ENCODE data around the gene PXDN.
"Not testable (repeated sequence)": the region's sequence is repeated elsewhere in the genome, so short reads cannot be mapped to it uniquely, and the experiment has no call there.

PXDN gene

DNA sequence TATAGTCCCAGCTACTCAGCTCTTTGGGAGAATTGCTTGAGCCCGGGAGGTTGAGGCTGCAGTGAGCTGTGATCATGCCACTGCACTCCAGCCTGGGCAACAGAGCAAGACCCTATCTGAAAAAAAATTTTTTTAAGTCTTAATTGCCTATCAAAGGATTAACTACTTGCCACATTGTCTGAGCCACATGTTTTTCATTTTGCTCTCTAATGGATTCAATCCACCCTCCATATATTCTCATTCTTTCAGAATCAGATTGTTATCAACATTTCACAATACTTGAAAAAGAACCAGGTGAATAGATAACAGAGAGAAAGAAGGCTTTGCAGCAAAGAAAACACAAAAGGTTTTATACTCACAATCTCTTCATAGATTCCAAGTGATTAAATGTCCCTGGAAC is 61.0 kb downstream of the PXDN start:
- no peak for DNase-seq (ENCODE audit: low spot score)

DNA sequence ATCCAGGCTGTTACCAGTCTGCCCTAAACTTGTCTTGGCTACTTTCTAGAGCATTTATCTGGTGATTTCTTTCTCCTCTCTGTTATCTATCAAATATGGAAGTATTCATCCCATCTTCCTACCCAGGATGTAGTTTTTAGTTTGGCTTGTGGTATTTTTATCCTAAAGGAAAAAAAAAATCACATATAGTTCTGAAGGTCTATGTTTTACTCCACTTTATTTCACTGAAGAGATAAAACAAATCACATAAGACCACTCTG is 62.2 kb downstream of the PXDN start:
- no peak for DNase-seq (ENCODE audit: low spot score)

DNA sequence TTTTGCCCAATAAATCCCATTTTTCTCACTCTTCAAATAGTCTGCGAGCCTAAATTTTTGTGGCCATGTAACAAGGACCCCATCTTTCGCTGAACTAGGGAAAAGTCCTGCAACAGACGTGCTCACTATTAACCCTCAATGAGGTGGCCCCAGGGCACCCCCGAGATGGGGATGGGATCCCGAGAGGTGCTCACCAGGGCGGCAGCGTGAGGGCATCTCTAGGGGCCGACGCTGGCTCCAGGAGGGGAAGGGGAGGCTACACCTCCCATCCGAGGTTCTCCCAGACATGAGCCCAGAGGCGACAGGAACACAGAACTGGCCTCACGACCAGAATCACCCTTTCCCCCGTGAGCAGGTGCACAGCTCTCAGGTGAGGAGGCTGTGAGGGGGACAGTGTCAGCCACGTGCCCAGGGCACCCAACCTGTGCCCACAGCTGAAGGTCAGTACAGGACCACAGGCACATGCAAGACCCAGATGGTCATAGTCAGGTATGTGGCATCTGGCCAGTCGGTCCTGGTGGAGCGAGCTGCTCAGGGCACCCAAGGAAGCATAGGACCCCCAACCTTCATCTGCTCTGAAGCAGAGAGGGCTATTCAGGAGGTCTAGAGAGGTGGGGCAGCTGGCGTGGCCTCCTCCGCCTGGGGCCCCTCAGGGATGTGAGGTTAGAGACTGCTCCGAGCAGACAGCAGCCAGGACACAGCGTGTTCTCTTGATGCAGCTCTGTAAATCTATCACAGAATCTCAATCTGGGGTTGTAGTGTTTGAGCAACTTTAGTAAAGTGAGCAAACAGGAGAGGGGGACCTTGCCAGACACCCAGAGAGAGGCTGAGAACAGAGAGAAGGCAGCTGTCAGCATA is 62.8 kb downstream of the PXDN start:
- DNase-seq (ENCODE audit: low spot score) = no peak

DNA sequence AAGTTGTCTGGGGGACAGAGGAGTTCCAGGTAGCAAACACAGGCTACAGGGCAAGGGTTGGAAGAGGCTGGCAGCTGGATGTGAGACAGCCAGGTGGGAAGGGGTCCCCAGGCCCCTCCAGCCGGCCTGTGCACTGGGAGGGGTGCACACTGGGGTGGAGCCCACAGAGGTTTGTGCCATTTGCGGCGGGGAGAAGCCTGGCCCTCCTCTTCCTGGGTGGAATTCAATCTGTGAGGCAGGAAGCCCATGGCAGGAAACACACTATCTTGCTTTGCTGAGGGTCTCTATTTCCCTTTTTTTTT is 63.3 kb downstream of the PXDN start:
- DNase-seq (ENCODE audit: low spot score) = no peak

DNA sequence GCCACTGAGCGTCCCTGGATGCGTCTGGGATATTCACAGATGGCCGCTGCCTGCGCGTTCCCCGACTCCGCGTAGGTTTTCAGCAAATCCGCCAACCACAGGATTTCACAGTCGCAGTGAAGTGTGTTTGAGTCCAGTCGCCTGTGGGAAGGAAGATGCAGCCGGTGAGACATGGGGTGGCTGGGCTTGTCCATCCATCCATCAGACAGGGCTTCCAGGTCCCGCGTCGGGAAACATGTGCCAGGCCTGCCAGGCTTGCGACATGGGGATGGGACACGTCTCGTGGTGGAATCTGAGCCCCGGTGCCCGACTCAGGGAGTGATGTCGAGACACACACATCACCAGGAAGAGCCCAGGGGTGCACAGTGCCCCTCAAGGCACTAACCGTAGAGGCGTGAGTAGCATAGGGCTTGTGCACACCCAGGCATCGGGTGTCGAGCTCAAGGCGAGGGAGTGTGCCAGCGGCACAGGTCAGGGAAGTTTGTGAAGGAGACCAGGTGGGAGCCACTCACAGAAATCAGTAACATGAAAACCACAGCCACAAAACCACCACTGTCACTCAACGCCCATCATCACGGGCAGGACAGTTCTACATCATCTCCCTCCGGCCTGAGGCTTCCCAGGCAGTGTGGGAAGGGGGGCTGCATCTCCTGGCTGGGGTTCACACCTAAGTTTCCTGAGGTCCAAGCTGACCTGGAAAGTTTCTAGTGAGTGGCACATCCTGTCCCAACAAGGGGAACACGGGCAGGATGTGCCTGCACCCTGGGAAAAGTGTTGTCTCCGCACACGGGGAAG is 63.9 kb downstream of the PXDN start:
- DNase-seq (ENCODE audit: low spot score) = no peak

DNA sequence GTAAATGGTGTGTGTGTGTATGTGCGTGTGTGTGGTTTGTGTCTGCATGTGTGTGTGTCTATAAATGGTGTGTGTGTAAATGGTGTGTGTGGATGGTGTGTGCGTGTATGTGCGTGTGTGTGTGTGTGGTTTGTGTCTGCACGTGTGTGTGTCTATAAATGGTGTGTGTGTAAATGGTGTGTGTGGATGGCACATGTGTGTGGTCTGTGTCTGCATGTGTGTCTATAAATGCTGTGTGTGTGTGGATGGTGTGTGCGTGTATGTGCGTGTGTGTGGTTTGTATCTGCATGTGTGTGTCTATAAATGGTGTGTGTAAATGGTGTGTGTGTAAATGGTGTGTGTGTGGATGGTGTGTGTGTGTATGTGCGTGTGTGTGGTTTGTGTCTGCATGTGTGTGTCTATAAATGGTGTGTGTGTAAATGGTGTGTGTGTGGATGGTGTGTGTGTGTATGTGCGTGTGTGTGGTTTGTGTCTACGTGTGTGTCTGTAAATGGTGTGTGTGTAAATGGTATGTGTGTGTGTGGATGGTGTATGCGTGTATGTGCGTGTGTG is 64.8 kb downstream of the PXDN start:
- not testable (repeated sequence) for DNase-seq (ENCODE audit: low spot score)

DNA sequence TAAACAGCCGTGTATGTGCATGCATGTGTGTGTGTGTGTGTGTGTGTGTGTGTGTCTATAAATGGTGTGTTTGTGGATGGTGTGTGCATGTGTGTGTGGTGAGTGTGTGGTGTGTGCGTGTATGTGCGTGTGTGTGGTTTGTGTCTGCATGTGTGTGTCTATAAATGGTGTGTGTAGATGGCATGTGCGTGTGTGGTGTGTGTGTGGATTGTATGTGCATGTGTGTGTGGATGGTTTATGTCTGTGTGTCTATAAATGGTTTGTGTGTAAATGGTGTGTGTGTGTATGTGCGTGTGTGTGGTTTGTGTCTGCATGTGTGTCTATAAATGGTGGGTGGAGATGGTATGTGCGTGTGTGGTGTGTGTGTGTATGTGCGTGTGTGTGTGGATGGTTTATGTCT is 65.2 kb downstream of the PXDN start:
- not testable (repeated sequence) for DNase-seq (ENCODE audit: low spot score)

DNA sequence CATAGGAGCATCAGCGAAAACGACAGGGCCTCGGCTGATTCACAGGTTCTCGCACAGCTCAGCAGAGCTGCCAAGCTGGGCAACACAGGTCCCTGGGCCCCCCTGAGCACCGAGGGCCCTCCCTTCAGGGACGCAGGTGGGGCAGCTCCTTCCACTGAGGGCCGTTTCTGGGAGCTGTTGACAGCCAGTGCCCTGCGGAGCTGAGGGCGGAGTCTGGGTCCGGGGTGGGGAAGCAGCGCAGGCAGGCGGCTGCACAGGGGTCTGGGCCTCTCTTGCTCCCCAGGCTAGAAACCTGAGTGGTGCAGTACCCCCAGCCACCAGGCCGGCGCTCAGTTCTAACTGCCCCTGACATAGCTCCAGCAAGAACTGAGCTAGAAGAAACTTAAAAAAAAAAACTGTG is 65.7 kb downstream of the PXDN start:
- no peak for DNase-seq (ENCODE audit: low spot score)

DNA sequence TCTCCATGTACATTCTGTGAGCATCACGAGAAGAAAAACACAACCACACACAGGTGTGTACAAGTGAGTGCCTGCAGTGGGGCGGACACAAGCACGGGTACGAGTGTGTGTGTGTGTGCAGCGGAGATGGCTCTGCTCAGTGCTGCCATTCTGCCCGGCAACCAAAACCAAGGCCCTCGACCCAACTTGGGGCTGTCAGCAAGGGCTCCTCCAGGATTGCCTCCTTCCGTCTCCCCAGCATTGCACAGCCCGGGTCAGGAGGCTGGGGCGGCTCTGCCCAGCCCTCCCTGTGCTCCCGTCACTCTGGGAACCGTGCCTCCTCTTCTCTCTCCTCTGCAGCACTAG is 66.5 kb downstream of the PXDN start:
- DNase-seq (ENCODE audit: low spot score) = no peak

DNA sequence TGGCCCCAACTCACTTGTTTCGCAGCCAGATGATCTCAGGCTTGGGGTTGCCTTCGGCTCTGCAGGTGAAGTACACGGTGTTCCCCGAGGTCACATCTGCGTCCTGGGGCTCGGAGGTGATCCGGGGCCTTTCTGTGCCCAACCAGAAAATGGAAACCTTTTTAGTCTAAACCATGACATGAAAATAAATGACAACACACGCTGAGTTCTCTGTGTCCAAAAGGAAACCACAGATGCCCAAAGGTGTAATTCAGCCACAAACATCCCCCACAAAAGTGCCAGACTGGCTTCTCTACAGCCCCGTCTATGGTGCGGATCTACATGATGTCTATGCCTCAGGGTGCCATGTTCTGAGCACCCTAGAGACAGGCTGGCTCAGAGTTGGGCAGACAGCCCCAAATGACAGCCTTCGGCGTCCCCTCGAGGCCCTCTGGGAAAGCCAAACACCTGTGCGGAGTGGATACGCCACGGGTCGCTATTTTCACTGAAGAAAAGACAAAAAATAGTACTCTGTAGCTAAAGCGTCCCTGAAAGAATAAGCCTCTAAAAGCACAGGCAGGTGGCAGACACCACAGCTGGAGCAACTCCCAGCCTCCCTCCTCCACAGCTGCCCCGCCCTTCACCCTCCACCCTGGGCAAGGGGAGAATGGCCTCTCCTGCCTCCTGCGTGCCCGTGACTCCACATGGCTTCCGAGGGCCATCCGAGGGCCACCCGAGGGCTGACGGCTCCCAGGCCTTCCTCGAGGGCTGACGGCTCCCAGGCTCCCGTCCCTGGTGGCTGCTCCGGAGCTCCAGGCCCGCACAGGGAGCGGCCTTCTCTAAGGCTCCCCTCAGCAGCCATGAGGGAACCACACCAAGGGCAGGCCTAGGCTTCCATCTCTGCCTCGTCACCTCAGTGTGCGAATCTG is 67.1 kb downstream of the PXDN start:
- DNase-seq (ENCODE audit: low spot score) = no peak

DNA sequence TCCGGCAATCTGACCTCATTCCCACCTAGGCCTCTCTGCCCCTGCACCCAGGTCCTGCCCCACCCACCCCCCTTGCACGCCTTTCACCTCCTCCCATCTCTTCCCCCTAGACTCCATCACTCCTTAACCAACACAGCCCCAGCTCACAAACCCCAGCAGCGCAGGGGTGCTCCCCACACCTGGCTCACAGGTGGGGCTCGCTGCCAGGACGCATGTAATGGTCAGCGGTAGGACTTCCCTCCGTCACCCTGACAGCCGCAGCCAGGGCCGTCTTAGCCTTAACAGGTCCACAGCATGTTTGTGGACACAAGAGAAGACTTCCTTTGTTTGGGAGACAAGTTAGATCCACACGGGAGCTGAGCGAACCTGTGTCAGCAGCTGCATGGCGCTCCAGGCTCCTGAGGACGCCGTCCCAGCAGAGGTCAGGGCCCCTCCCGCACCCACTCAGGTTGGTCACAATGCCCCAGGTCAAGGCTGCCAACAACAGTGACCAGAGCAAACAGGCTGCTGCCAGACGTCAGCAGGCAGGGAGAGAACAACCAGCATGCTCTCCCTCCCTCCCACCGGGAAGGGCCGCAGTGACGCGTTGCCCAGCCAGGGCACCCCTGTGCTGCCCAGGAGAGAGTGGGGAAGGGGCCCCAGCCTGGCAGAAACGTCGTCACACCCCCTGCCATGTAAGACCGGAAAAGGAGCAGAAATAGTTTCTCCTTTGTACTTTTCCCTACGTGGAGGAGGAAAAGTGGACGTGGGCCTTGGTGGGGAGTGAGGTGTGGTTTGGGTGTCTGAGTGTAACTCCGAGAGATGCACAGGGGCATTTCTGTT is 68.0 kb downstream of the PXDN start:
- no peak for DNase-seq (ENCODE audit: low spot score)

DNA sequence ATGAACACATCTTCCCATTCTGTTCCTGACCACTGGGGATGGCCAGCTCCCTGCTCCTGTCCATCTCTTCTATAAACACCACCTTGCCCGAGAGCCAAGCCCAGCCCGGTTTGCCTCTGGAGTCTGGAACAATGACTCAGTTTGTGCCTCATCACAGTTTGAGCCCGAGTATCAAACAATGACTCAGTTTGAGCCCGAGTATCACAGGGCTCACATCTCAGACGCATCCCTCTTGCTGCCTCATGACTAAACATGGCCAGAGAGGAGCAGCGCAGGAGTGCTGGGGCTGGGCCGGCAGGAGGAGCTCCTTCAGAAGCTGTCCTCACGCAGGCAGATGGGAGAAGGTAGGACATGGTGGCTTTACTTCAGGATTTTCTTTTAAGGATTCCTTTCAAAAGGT is 68.7 kb downstream of the PXDN start:
- DNase-seq (ENCODE audit: low spot score) = no peak

DNA sequence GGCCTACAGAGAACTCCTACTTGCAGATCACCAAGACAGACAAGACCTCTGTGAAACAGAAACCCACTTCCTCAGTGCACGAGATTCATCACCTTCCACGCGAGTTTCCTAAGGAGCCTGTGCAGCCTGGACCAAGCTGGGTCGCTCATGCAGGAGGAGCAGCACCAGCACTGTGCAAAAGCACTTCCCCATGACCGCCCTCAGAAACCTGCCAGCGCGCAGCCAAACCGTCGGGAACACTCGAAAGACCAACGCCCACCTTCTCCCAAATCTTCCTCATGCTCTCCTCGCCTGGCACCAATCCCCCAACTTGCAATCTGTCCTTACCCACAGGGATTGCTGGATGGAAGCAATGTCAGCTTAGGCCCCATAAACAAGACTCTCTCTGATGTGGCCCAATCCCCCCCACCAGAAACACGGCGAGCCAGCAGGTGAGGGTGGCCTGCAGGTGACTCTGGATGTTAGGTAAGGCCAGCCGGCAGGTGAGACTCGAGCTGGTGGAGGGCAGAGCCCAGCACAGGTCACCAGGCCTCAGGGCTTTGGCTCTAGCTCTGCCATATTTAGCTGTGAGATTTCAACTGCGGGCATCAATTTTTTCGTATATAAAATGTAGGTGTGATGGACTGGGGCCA is 69.4 kb downstream of the PXDN start:
- no peak for DNase-seq (ENCODE audit: low spot score)

DNA sequence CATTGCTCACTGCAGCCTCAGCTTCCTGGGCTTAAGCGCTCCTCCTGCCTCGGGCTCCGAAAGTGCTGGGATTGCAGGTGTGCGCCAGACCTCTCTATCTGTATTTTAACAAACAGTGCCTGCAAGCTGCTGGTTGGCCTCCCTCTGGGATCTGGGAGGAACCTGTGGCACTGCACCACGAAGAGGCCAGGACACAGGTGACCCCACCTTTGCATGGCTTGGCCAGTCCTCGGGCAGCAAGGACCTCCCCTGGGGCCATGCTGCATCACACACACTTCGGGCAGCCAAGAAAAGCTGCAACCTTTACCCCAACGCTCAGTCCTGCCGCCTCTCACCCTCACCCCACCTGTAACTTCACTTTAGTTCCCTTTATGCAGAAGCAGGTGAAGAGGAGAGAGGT is 70.0 kb downstream of the PXDN start:
- no peak for DNase-seq (ENCODE audit: low spot score)

DNA sequence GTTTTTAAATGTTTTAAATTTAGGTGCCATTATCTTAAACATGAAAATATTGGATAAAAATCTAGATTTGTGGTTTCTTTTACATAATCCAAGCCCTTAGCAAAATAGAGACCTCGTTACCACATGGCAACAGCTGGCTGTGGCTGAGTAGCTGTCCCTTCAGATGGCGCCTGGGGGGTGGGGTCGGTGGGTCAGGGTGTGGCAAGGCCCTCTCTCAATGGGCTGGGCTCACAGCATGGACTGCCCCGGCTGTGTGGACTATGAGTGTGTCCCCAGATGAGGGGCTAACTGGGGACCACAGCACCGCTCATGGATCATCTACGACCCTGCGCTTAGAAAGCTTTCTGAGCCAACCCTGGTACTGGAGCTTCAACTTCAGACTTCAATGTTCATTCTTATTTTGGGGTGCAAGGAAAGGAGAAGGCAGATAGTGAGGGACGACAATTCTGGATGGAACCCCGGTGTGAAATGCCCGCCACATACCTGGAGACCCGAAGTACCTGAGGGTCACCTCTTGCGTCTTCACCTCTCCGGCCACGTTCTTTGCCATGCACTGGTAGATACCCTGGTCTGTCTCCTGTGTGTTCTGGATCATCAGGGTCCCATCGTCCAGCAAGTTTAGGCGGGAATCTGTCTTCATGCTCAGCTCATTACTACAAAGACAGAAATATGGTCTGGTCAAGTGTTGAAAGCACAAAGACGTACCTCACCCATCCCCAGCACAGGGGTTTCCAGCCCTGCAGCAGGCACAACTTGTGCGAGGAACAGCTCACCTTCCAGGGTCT is 71.0 kb downstream of the PXDN start:
- DNase-seq (ENCODE audit: low spot score) = no peak

DNA sequence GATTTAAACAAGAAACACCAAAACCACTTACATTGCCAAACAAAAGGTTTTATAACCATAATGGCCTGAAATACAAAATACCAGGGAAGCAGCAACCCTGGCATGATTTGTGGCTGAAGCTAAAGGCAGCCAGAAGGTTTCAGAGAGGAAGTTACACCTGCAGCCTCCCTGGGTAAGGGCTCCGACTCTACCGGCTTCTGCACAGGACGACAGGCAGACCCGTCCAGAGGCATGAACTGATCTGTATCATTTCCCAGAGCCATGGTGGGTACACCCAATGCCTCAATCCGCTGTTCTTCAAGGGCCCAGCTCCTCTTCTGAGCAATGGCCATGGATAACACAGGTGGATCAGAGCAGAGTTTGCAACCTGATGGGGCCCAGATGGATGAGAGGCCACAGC is 71.6 kb downstream of the PXDN start:
- no peak for DNase-seq (ENCODE audit: low spot score)

DNA sequence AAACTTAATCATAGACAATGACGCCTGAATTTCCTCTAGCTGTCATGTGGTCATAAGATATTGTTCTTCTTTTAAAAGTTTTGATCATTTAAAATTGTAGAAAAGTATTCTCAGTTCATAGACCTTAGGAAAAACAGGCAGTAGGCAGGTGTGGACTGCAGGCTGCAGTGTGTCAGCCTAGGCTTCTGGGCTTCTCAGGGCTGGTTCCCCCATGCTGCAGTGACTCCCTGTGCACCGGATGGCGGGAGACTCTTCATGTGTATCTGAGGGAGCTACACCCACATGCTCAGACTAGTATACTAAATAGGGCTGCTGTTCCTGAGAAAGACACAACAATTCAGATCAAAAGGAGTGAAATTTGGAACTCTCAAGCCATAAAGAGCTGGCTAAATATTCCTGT is 72.4 kb downstream of the PXDN start:
- no peak for DNase-seq (ENCODE audit: low spot score)

DNA sequence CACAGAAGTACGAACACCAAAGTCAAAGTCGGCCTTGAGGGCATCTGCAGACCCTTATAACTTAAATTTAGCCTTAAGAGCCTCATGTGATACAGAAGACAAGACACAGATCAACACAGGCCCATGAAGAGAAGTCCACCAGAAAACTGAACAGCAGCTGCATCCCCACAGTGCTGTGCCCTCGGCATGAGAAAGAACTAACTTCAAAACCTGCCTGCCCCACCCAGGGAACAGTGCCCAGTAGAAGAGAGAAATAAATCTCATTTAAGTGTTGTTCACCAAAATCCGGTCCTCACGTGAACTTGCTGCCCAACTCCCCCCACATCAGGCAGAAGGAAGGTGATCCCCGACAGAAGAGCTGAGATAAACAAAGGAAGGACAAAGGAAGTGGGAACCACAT is 73.7 kb downstream of the PXDN start:
- no peak for DNase-seq (ENCODE audit: low spot score)

DNA sequence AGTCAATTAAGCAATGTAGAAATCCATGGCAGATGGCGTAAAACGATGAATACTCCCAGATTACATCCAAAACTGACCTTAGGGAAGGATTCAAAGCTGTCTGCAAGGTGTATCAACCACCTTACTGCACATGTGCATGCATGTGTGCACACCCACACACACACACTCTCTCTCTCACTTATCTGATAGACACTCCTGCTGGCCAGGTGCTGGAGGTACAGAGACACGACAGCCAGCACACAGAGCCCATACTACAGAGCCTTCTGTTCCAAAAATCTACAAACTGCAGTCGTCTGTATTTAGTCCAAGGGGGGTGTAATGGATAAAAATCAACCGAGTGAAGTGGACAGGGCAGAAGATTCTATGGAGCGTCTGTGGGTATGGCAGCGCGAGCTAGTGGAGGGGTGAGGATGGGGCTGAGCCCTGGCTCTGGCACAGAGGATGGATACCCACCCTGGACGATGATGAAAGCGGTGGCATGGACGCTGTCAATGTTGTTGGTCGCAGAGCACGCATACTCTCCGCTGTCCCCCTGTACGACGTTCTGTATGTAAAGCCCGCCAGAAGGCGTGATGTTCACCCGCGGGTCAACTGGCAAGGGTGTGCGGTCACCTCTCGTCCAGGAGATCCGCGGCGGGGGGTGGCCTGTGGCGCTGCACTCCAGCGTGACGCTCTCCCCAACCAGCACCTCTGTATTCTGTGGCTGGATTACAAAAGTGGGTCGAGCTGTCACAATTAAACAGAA is 78.4 kb downstream of the PXDN start:
- DNase-seq (ENCODE audit: low spot score) = no peak

DNA sequence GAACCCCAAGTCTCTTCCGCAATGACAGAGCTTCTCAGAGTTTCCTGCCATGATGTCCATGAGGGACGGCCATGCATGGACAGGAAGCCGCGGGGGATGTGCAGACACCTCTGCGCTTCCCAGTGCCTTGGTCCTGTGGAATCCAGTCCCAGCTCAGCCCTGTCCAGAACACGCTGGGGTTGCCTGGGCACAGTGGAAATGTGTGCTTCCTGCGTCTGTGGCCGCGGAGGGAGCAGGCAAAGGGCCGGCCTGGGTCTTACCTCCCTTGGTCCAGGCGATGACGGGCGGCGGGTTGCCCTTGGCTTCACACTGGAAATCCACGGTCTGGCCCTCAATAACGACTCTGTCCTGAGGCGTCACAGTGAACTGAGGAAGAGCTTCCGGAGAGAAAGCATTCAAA is 79.6 kb downstream of the PXDN start:
- no peak for DNase-seq (ENCODE audit: low spot score)

Data from LoVo (cell line).